ENCODE measurements around the gene SUPT6H. TPM values are rescaled to one million over a fixed set of nuclear protein-coding genes. Genes with fewer than 3 reads are reported as not detected.

Gene SUPT6H
- total and polyA plus RNA-seq, 9 of the 15 experiments (the other 6 are each of a cell fraction or from before 2014, with no cell fraction given), result 1.7 to 77.7 (median 49.2) TPM

GRCh38 chr17:28743243-28744103, 81.5 kb downstream of the SUPT6H start, which contains the start of gene TRAF4 (continued):
- TF ChIP-seq, protein P1, sequence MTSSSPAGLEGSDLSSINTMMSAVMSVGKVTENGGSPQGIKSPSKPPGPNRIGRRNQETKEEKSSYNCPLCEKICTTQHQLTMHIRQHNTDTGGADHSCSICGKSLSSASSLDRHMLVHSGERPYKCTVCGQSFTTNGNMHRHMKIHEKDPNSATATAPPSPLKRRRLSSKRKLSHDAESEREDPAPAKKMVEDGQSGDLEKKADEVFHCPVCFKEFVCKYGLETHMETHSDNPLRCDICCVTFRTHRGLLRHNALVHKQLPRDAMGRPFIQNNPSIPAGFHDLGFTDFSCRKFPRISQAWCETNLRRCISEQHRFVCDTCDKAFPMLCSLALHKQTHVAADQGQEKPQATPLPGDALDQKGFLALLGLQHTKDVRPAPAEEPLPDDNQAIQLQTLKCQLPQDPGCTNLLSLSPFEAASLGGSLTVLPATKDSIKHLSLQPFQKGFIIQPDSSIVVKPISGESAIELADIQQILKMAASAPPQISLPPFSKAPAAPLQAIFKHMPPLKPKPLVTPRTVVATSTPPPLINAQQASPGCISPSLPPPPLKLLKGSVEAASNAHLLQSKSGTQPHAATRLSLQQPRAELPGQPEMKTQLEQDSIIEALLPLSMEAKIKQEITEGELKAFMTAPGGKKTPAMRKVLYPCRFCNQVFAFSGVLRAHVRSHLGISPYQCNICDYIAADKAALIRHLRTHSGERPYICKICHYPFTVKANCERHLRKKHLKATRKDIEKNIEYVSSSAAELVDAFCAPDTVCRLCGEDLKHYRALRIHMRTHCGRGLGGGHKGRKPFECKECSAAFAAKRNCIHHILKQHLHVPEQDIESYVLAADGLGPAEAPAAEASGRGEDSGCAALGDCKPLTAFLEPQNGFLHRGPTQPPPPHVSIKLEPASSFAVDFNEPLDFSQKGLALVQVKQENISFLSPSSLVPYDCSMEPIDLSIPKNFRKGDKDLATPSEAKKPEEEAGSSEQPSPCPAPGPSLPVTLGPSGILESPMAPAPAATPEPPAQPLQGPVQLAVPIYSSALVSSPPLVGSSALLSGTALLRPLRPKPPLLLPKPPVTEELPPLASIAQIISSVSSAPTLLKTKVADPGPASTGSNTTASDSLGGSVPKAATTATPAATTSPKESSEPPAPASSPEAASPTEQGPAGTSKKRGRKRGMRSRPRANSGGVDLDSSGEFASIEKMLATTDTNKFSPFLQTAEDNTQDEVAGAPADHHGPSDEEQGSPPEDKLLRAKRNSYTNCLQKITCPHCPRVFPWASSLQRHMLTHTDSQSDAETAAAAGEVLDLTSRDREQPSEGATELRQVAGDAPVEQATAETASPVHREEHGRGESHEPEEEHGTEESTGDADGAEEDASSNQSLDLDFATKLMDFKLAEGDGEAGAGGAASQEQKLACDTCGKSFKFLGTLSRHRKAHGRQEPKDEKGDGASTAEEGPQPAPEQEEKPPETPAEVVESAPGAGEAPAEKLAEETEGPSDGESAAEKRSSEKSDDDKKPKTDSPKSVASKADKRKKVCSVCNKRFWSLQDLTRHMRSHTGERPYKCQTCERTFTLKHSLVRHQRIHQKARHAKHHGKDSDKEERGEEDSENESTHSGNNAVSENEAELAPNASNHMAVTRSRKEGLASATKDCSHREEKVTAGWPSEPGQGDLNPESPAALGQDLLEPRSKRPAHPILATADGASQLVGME (CRISPR knock-in tag; IDR thresholded peaks at IDR 0.05), result peak; percentile 66; the same call in 1 of the 2 replicates
- TF ChIP-seq C11orf30 (IDR thresholded peaks at IDR 0.05; ENCODE audit: low read depth), result no peak
- peak; percentile 89; the same call in 1 of the 2 replicates for TF ChIP-seq ZNF431 (CRISPR knock-in tag; IDR thresholded peaks at IDR 0.05)
- TF ChIP-seq SMAD4 (CRISPR knock-in tag; conservative IDR thresholded peaks at IDR 0.05), result peak; percentile 89
- no peak; the same call in 1 of the 2 replicates for TF ChIP-seq ZNF134 (CRISPR knock-in tag; conservative IDR thresholded peaks at IDR 0.05)
- TF ChIP-seq ZNF324 (CRISPR knock-in tag; IDR thresholded peaks at IDR 0.05), result no peak
- no peak for TF ChIP-seq MBD1 (CRISPR knock-in tag; IDR thresholded peaks at IDR 0.05)
- TF ChIP-seq, protein P2, sequence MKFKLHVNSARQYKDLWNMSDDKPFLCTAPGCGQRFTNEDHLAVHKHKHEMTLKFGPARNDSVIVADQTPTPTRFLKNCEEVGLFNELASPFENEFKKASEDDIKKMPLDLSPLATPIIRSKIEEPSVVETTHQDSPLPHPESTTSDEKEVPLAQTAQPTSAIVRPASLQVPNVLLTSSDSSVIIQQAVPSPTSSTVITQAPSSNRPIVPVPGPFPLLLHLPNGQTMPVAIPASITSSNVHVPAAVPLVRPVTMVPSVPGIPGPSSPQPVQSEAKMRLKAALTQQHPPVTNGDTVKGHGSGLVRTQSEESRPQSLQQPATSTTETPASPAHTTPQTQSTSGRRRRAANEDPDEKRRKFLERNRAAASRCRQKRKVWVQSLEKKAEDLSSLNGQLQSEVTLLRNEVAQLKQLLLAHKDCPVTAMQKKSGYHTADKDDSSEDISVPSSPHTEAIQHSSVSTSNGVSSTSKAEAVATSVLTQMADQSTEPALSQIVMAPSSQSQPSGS (CRISPR knock-in tag; IDR thresholded peaks at IDR 0.05), result no peak
- TF ChIP-seq, protein P3, sequence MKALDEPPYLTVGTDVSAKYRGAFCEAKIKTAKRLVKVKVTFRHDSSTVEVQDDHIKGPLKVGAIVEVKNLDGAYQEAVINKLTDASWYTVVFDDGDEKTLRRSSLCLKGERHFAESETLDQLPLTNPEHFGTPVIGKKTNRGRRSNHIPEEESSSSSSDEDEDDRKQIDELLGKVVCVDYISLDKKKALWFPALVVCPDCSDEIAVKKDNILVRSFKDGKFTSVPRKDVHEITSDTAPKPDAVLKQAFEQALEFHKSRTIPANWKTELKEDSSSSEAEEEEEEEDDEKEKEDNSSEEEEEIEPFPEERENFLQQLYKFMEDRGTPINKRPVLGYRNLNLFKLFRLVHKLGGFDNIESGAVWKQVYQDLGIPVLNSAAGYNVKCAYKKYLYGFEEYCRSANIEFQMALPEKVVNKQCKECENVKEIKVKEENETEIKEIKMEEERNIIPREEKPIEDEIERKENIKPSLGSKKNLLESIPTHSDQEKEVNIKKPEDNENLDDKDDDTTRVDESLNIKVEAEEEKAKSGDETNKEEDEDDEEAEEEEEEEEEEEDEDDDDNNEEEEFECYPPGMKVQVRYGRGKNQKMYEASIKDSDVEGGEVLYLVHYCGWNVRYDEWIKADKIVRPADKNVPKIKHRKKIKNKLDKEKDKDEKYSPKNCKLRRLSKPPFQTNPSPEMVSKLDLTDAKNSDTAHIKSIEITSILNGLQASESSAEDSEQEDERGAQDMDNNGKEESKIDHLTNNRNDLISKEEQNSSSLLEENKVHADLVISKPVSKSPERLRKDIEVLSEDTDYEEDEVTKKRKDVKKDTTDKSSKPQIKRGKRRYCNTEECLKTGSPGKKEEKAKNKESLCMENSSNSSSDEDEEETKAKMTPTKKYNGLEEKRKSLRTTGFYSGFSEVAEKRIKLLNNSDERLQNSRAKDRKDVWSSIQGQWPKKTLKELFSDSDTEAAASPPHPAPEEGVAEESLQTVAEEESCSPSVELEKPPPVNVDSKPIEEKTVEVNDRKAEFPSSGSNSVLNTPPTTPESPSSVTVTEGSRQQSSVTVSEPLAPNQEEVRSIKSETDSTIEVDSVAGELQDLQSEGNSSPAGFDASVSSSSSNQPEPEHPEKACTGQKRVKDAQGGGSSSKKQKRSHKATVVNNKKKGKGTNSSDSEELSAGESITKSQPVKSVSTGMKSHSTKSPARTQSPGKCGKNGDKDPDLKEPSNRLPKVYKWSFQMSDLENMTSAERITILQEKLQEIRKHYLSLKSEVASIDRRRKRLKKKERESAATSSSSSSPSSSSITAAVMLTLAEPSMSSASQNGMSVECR (CRISPR knock-in tag; IDR thresholded peaks at IDR 0.05), result peak; percentile 72
- TF ChIP-seq MCM7 (IDR thresholded peaks at IDR 0.05), result no peak
- peak; percentile 12; the same call in 1 of the 2 replicates for TF ChIP-seq SPI1 (IDR thresholded peaks at IDR 0.05; ENCODE audit: borderline replicate concordance, low read depth, low read length)
- no peak for TF ChIP-seq SMARCB1 (IDR thresholded peaks at IDR 0.05; ENCODE audit: insufficient read length, low read depth)
- peak; percentile 93 for TF ChIP-seq MYNN (IDR thresholded peaks at IDR 0.05)
- TF ChIP-seq MYNN (CRISPR knock-in tag; IDR thresholded peaks at IDR 0.05), result peak; percentile 82

All from K562 (cell line).